Measurements from ENCODE around the gene NLGN2.

- TF ChIP-seq ATF3 (CRISPR knock-in tag; conservative IDR thresholded peaks at IDR 0.05) (no peak), RELA (CRISPR knock-in tag; IDR thresholded peaks at IDR 0.05; ENCODE audit: borderline replicate concordance) (no peak), CTCF (IDR thresholded peaks at IDR 0.05) (no peak), NFYB (CRISPR knock-in tag; conservative IDR thresholded peaks at IDR 0.05; ENCODE audit: low read depth) (no peak), E2F4 (CRISPR knock-in tag; IDR thresholded peaks at IDR 0.05; ENCODE audit: borderline replicate concordance, low read depth) (no peak), STAT6 (CRISPR knock-in tag; conservative IDR thresholded peaks at IDR 0.05; ENCODE audit: low read depth) (no peak), HMGXB4 (CRISPR knock-in tag; IDR thresholded peaks at IDR 0.05) (no peak), ETV6 (CRISPR knock-in tag; IDR thresholded peaks at IDR 0.05) (no peak), HMGA2 (CRISPR knock-in tag; IDR thresholded peaks at IDR 0.05) (no peak), ESRRA (CRISPR knock-in tag; IDR thresholded peaks at IDR 0.05; ENCODE audit: borderline replicate concordance) (no peak), NR3C1 (CRISPR knock-in tag; conservative IDR thresholded peaks at IDR 0.05; ENCODE audit: low read depth) (no peak), ZBTB21 (CRISPR knock-in tag; IDR thresholded peaks at IDR 0.05; ENCODE audit: borderline replicate concordance) (no peak), TCF7 (CRISPR knock-in tag; IDR thresholded peaks at IDR 0.05; ENCODE audit: low read depth) (no peak)
These were observed 40.8 kb downstream of the NLGN2 start for GRCh38 chr17:7448461-7448860.

Data from WTC11 (cell line).